Spleen (tissue), 7 donors: Measurements from ENCODE around the gene PEX26.

ENCODE experiments used
- POLR2A ChIP-seq, 3 donors: fragments of 450-650 bp; IDR thresholded peaks; one replicate each; pipeline ENCODE4 v1.5.1; 2017; ENCODE audit warnings: antibody characterized with exemption in 3 of 3, mild to moderate bottlenecking in 1 of 3
- POLR2AphosphoS5 ChIP-seq, 3 donors: sonication (generic); formaldehyde crosslinking; IDR thresholded peaks; one replicate each; pipeline ENCODE4 v1.5.1; 2017; ENCODE audit warnings: antibody characterized with exemption in 3 of 3
- TF ChIP-seq, protein P1 (sequence below), 11 experiments: fragments of 200-600 bp in 7 of 11; fragments of 450-650 bp in 4 of 11; sonication (generic) in 4 of 11; IDR thresholded peaks in 8 of 11; conservative IDR thresholded peaks in 3 of 11; 1 replicate in 7 of 11; 2 replicates in 4 of 11; pipeline versions ENCODE4 v1.4.0 to v1.8.0; 2016 to 2021; ENCODE audit warnings: antibody characterized with exemption in 11 of 11, inconsistent platforms in 4 of 11, mild to moderate bottlenecking in 1 of 11
- donor health status: DM: no; HTN: no; CAD: no; lungs with moderate emphysema.
- donor health status: DM: no; HTN: no; CAD: no.
- donor health status: DM: no; HTN: no; CAD: no.

DNA sequence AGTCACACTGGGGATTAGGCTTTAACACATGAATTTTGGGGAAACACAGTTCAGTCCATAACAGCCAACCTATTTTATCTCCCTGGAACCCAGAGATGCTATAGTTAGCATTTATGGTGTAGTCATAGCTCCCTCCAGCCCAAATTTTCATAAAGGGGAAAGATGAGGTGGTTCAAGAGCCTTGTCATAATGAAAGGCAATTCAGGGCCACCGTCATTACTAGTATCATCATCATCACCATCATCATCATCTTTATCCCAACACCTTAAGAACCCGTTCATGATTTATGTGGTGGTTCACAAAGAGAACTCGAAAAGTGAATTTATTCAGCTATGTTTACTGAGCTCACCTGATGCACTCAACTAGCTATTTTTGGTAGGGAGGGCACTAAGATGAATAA is 30.4 kb downstream of the PEX26 start:
- no peak for TF ChIP-seq POLR2A (IDR thresholded peaks at IDR 0.05)
- TF ChIP-seq, protein P1, sequence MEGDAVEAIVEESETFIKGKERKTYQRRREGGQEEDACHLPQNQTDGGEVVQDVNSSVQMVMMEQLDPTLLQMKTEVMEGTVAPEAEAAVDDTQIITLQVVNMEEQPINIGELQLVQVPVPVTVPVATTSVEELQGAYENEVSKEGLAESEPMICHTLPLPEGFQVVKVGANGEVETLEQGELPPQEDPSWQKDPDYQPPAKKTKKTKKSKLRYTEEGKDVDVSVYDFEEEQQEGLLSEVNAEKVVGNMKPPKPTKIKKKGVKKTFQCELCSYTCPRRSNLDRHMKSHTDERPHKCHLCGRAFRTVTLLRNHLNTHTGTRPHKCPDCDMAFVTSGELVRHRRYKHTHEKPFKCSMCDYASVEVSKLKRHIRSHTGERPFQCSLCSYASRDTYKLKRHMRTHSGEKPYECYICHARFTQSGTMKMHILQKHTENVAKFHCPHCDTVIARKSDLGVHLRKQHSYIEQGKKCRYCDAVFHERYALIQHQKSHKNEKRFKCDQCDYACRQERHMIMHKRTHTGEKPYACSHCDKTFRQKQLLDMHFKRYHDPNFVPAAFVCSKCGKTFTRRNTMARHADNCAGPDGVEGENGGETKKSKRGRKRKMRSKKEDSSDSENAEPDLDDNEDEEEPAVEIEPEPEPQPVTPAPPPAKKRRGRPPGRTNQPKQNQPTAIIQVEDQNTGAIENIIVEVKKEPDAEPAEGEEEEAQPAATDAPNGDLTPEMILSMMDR (IDR thresholded peaks at IDR 0.05 in 8 of 11, conservative IDR thresholded peaks at IDR 0.05 in 3 of 11), result no peak
- TF ChIP-seq POLR2AphosphoS5 (IDR thresholded peaks at IDR 0.05), result no peak
